ENCODE measurements around the gene FOXN3.

- TF ChIP-seq POLR2A (IDR thresholded peaks at IDR 0.05; ENCODE audit: low read depth, low read length) (no peak), EZH2 (IDR thresholded peaks at IDR 0.05; ENCODE audit: borderline replicate concordance, low read depth, low read length, severe bottlenecking) (no peak), GATA2 (IDR thresholded peaks at IDR 0.05; ENCODE audit: insufficient read depth, insufficient read length, low read depth, low read length) (no peak)
- TF ChIP-seq, protein P1, sequence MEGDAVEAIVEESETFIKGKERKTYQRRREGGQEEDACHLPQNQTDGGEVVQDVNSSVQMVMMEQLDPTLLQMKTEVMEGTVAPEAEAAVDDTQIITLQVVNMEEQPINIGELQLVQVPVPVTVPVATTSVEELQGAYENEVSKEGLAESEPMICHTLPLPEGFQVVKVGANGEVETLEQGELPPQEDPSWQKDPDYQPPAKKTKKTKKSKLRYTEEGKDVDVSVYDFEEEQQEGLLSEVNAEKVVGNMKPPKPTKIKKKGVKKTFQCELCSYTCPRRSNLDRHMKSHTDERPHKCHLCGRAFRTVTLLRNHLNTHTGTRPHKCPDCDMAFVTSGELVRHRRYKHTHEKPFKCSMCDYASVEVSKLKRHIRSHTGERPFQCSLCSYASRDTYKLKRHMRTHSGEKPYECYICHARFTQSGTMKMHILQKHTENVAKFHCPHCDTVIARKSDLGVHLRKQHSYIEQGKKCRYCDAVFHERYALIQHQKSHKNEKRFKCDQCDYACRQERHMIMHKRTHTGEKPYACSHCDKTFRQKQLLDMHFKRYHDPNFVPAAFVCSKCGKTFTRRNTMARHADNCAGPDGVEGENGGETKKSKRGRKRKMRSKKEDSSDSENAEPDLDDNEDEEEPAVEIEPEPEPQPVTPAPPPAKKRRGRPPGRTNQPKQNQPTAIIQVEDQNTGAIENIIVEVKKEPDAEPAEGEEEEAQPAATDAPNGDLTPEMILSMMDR (IDR thresholded peaks at IDR 0.05; ENCODE audit: extremely low read depth in 1 of 2, insufficient read depth in 1 of 2, low read depth in 1 of 2, low read length in 2 of 2), result no peak
These were observed 168.5 kb downstream of the FOXN3 start for GRCh38 chr14:89248411-89249064.
